ENCODE measurements around the gene PSEN2. TPM values are rescaled to one million over a fixed set of nuclear protein-coding genes. Genes with fewer than 3 reads are reported as not detected.

Gene PSEN2
- total and polyA plus RNA-seq, 2 donors (not counting 3 experiments of a cell fraction or from before 2014, with no cell fraction given), result 12.5 to 19.3 TPM

DNA sequence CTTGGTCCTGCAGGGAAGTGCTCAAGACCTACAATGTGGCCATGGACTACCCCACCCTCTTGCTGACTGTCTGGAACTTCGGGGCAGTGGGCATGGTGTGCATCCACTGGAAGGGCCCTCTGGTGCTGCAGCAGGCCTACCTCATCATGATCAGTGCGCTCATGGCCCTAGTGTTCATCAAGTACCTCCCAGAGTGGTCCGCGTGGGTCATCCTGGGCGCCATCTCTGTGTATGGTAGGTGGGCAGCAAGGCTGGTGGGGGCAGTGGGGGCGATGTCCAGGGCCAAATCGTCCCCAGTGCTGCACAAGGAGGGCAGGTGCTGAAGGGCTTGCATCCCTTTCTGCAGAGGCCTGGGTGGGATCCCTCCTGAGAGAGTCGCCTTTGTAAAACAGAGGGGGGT lies 18.4 kb downstream of the PSEN2 start:
- ChIA-PET CTCF (no interaction called here), POLR2A (no interaction called here)
- dilution Hi-C loops (cut with MboI; ENCODE audit: extremely low pct_ligation_motif_present, low sequenced_read_pairs), result no loop called here

DNA sequence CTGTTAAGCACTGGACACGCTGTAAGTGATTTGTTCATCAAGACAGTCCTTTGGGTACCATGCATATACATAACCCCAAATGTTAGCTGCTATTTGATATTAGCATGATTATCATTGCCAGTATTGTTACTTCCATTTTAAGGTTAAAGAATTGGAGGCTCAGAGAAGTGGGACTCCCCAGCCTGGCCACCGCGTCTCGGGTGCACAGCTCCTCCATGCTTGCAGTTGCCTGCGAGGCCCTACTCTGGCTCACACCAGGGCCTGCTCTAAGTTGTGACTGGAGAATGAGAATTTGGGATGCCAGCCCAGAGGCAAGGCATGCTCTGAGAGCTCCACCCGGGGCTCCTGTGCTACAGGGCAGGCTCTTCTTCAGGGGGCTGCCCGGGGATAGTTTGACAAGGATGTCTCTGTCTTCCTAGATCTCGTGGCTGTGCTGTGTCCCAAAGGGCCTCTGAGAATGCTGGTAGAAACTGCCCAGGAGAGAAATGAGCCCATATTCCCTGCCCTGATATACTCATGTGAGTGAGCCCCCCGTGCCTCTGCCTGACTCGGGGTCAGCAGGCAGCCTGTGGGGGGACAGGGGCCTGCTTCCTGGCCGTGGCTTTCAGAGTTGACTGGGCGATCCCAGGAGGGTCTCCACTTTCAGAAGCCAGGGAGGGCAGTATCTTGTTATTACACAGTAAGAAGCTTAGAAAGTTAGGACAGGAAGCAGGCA lies 19.4 kb downstream of the PSEN2 start:
- Histone ChIP-seq H2AFZ (ENCODE audit: low read depth, low read length) (no peak overlapping the region), H3K4me1 (ENCODE audit: control insufficient read depth, extremely low read depth, insufficient read depth, low read length) (peaks cover 13% of the 10 kb centered on the region), H3K4me2 (ENCODE audit: insufficient read depth, low read length) (no peak overlapping the region), H3K79me2 (ENCODE audit: control insufficient read depth, insufficient read depth, low read length) (no peaks in the 10 kb centered on the region), H3K9me3 (replicated peaks; ENCODE audit: control insufficient read depth, insufficient read depth, low read length) (no peaks in the 10 kb centered on the region), H3K9me1 (replicated peaks; ENCODE audit: control insufficient read depth, extremely low read depth, insufficient read depth, low read length) (no peaks in the 10 kb centered on the region), H3K4me3 (replicated peaks in 1 of 3; ENCODE audit: insufficient read depth in 1 of 3, low read depth in 1 of 3, low read length in 3 of 3) (no peak overlapping the region), H3K36me3 (ENCODE audit: control insufficient read depth in 2 of 2, extremely low read depth in 1 of 2, insufficient read depth in 2 of 2, low read length in 2 of 2) (no peaks in the 10 kb centered on the region), H3K27ac (ENCODE audit: insufficient read depth, low read depth, low read length) (no peak overlapping the region), H3K9ac (replicated peaks; ENCODE audit: extremely low read depth, insufficient read depth, low read length) (no peak overlapping the region), H4K20me1 (replicated peaks; ENCODE audit: control insufficient read depth, extremely low read depth, insufficient read depth, low read length) (no peaks in the 10 kb centered on the region), H3K27me3 (ENCODE audit: control insufficient read depth in 2 of 2, insufficient read depth in 2 of 2, low read length in 2 of 2) (no peaks in the 10 kb centered on the region)
- BruUV-seq (replicated peaks), result no TSS peak
- POLR2A ChIA-PET, result no interaction called here
- DNase-seq (ENCODE audit: low read depth, low spot score) (no peak), FAIRE-seq (no peak)
- dilution Hi-C loops (cut with MboI; ENCODE audit: extremely low pct_ligation_motif_present, low sequenced_read_pairs), result no loop called here
- CTCF ChIA-PET, result no interaction called here
- TF ChIP-seq POLR2AphosphoS5 (IDR thresholded peaks at IDR 0.05; ENCODE audit: insufficient read depth, low read depth, low read length) (no peak), MYC (IDR thresholded peaks at IDR 0.05; ENCODE audit: low read depth, low read length) (no peak), JUN (IDR thresholded peaks at IDR 0.05; ENCODE audit: borderline replicate concordance, insufficient read depth, insufficient read length, low read depth) (no peak), GATA2 (IDR thresholded peaks at IDR 0.05; ENCODE audit: insufficient read depth, insufficient read length, low read depth, low read length) (no peak), FOS (IDR thresholded peaks at IDR 0.05; ENCODE audit: borderline replicate concordance, insufficient read depth, low read length) (no peak), EZH2 (IDR thresholded peaks at IDR 0.05; ENCODE audit: borderline replicate concordance, low read depth, low read length, severe bottlenecking) (no peak)
- TF ChIP-seq, protein P1, sequence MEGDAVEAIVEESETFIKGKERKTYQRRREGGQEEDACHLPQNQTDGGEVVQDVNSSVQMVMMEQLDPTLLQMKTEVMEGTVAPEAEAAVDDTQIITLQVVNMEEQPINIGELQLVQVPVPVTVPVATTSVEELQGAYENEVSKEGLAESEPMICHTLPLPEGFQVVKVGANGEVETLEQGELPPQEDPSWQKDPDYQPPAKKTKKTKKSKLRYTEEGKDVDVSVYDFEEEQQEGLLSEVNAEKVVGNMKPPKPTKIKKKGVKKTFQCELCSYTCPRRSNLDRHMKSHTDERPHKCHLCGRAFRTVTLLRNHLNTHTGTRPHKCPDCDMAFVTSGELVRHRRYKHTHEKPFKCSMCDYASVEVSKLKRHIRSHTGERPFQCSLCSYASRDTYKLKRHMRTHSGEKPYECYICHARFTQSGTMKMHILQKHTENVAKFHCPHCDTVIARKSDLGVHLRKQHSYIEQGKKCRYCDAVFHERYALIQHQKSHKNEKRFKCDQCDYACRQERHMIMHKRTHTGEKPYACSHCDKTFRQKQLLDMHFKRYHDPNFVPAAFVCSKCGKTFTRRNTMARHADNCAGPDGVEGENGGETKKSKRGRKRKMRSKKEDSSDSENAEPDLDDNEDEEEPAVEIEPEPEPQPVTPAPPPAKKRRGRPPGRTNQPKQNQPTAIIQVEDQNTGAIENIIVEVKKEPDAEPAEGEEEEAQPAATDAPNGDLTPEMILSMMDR (IDR thresholded peaks at IDR 0.05; ENCODE audit: extremely low read depth in 1 of 2, insufficient read depth in 1 of 2, low read depth in 1 of 2, low read length in 2 of 2), result no peak
- TF ChIP-seq, protein P2, sequence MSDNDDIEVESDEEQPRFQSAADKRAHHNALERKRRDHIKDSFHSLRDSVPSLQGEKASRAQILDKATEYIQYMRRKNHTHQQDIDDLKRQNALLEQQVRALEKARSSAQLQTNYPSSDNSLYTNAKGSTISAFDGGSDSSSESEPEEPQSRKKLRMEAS (IDR thresholded peaks at IDR 0.05; ENCODE audit: insufficient read depth, insufficient read length), result no peak
- intact Hi-C loops (cut with micrococcal nuclease), result loop anchor here (5.0 kb wide), 1 partner anchor 257 kb away; no protein-coding TSS in a partner anchor

More for the DNA sequence above, 18.4 kb downstream of the PSEN2 start:
- no TSS peak for BruUV-seq (replicated peaks)
- no peaks in the 10 kb centered on the region for H3K9me1 ChIP-seq (replicated peaks; ENCODE audit: control insufficient read depth, extremely low read depth, insufficient read depth, low read length)
- H3K36me3 ChIP-seq (ENCODE audit: control insufficient read depth in 2 of 2, extremely low read depth in 1 of 2, insufficient read depth in 2 of 2, low read length in 2 of 2), result no peaks in the 10 kb centered on the region
- DNase-seq (ENCODE audit: low read depth, low spot score) (no peak), FAIRE-seq (no peak)
- intact Hi-C loops (cut with micrococcal nuclease), result no loop called here
- TF ChIP-seq JUN (IDR thresholded peaks at IDR 0.05; ENCODE audit: borderline replicate concordance, insufficient read depth, insufficient read length, low read depth), result no peak
- no peak for TF ChIP-seq FOS (IDR thresholded peaks at IDR 0.05; ENCODE audit: borderline replicate concordance, insufficient read depth, low read length)
- TF ChIP-seq, protein P1 (IDR thresholded peaks at IDR 0.05; ENCODE audit: extremely low read depth in 1 of 2, insufficient read depth in 1 of 2, low read depth in 1 of 2, low read length in 2 of 2), result no peak
- TF ChIP-seq EZH2 (IDR thresholded peaks at IDR 0.05; ENCODE audit: borderline replicate concordance, low read depth, low read length, severe bottlenecking), result no peak
- no peak overlapping the region for H2AFZ ChIP-seq (ENCODE audit: low read depth, low read length)
- H3K27me3 ChIP-seq (ENCODE audit: control insufficient read depth in 2 of 2, insufficient read depth in 2 of 2, low read length in 2 of 2), result no peaks in the 10 kb centered on the region
- no peak overlapping the region for H3K4me2 ChIP-seq (ENCODE audit: insufficient read depth, low read length)
- no peak overlapping the region for H3K27ac ChIP-seq (ENCODE audit: insufficient read depth, low read depth, low read length)
- H3K9ac ChIP-seq (replicated peaks; ENCODE audit: extremely low read depth, insufficient read depth, low read length), result no peak overlapping the region
- H3K9me3 ChIP-seq (replicated peaks; ENCODE audit: control insufficient read depth, insufficient read depth, low read length), result no peaks in the 10 kb centered on the region
- no peaks in the 10 kb centered on the region for H4K20me1 ChIP-seq (replicated peaks; ENCODE audit: control insufficient read depth, extremely low read depth, insufficient read depth, low read length)
- no peak overlapping the region for H3K4me3 ChIP-seq (replicated peaks in 1 of 3; ENCODE audit: insufficient read depth in 1 of 3, low read depth in 1 of 3, low read length in 3 of 3)
- peaks cover 16% of the 10 kb centered on the region for H3K4me1 ChIP-seq (ENCODE audit: control insufficient read depth, extremely low read depth, insufficient read depth, low read length)
- H3K79me2 ChIP-seq (ENCODE audit: control insufficient read depth, insufficient read depth, low read length), result no peaks in the 10 kb centered on the region
